GM12878 (cell line): Measurements from ENCODE around the gene AIF1L. TPM values are rescaled to one million over a fixed set of nuclear protein-coding genes. Genes with fewer than 3 reads are reported as not detected.

Source experiments
- ATAC-seq: fragments of 200-7000 bp; cut with Tn5 transposase; 3 replicates; pipeline ENCODE4 v1.9.1; 2020; ENCODE audit warnings: mild to moderate bottlenecking, moderate library complexity
- BruUV-seq: library from RNA; stranded (reverse); fragments of 400-500 nt; replicated peaks from 2 replicates; lab custom pipeline; 2021; lab: Mats Ljungman, UMichigan
- CTCF ChIA-PET: fragments of 300-600 bp; sonication (Branson Sonifier 250); formaldehyde crosslinking; extraction: SDS; loops from one replicate; lab custom pipeline; 2021; ENCODE audit warnings: inconsistent platforms; lab: Yijun Ruan, JAX
- POLR2A ChIA-PET: fragments of 350-600 bp; formaldehyde crosslinking; extraction: SDS; loops from one replicate; lab custom pipeline; 2021; ENCODE audit warnings: inconsistent platforms; lab: Charles Lee
- RAD21 ChIA-PET: fragments of 300-600 bp; sonication (Branson Sonifier 250); formaldehyde crosslinking; loops from one replicate; lab custom pipeline; 2023; ENCODE audit warnings: antibody characterized with exemption; ENCODE audit not compliant: unreplicated experiment; lab: Charles Lee
- SMC1A ChIA-PET: fragments of 300-600 bp; sonication (Branson Sonifier 250); formaldehyde crosslinking; loops from one replicate; lab custom pipeline; 2023; ENCODE audit not compliant: unreplicated experiment, uncharacterized antibody; lab: Charles Lee
- DNase-seq: peaks from one replicate; pipeline ENCODE4 v3.0.0-alpha.2; 2011; ENCODE audit warnings: low read depth, low spot score
- FAIRE-seq: peaks from 3 replicates; lab custom pipeline; 2011; peaks lifted over from hg19 to GRCh38; lab: Jason Lieb, UNC
- H2AFZ ChIP-seq: 2 replicates; pipeline ENCODE4 v1.6.0; 2011; ENCODE audit warnings: low read depth, low read length, control low read depth; ENCODE audit not compliant: control insufficient read depth
- H3K27ac ChIP-seq: 2 replicates; pipeline ENCODE4 v1.5.1; 2011; ENCODE audit warnings: control low read depth; ENCODE audit not compliant: control insufficient read depth, insufficient read depth
- H3K27me3 ChIP-seq, 2 experiments: replicated peaks in 1 of 2; 2 replicates each; pipeline versions ENCODE4 v1.6.0 to v1.6.1; 2011; ENCODE audit warnings: low read length in 1 of 2; ENCODE audit not compliant: control insufficient read depth in 2 of 2, insufficient read depth in 2 of 2
- H3K36me3 ChIP-seq, 2 experiments: 2 replicates each; pipeline ENCODE4 v1.5.1; 2011; ENCODE audit warnings: low read length in 1 of 2; ENCODE audit not compliant: control insufficient read depth in 2 of 2, insufficient read depth in 2 of 2
- H3K4me1 ChIP-seq: 2 replicates; pipeline ENCODE4 v1.6.1; 2011; ENCODE audit warnings: mild to moderate bottlenecking, low read length, moderate library complexity, mixed read lengths; ENCODE audit not compliant: control insufficient read depth, insufficient read depth
- H3K4me2 ChIP-seq: 2 replicates; pipeline ENCODE4 v1.6.0; 2011; ENCODE audit warnings: control low read depth; ENCODE audit not compliant: control insufficient read depth, insufficient read depth
- H3K4me3 ChIP-seq: fragments of 200-600 bp; sonication (generic); 2 replicates; pipeline ENCODE4 v1.5.1; 2016
- H3K79me2 ChIP-seq: 2 replicates; pipeline ENCODE4 v1.6.0; 2011; ENCODE audit warnings: low read length; ENCODE audit not compliant: control insufficient read depth, insufficient read depth
- H3K9ac ChIP-seq: 2 replicates; pipeline ENCODE4 v1.8.0; 2011; ENCODE audit warnings: low read length, control low read depth, mixed read lengths; ENCODE audit not compliant: control insufficient read depth, insufficient read depth
- H3K9me3 ChIP-seq: replicated peaks from 3 replicates; pipeline ENCODE4 v1.5.1; 2011; ENCODE audit warnings: mild to moderate bottlenecking, low read length; ENCODE audit not compliant: control insufficient read depth, insufficient read depth
- H4K20me1 ChIP-seq: 2 replicates; pipeline ENCODE4 v1.6.0; 2011; ENCODE audit not compliant: control insufficient read depth, insufficient read depth
- BCLAF1 ChIP-seq: fragments of 450-650 bp; IDR thresholded peaks from 2 replicates; pipeline ENCODE4 v1.6.1; 2017; ENCODE audit warnings: antibody characterized with exemption, mild to moderate bottlenecking, moderate library complexity
- CHD2 ChIP-seq: IDR thresholded peaks from 2 replicates; pipeline ENCODE4 v1.6.1; 2011; ENCODE audit warnings: low read depth, low read length, improper control_type of control experiment, borderline replicate concordance
- E2F4 ChIP-seq: IDR thresholded peaks from 2 replicates; pipeline ENCODE4 v1.6.1; 2012; ENCODE audit warnings: low read depth, low read length, improper control_type of control experiment
- ESRRA ChIP-seq: IDR thresholded peaks from 2 replicates; pipeline ENCODE4 v1.6.1; 2012; ENCODE audit warnings: mild to moderate bottlenecking, low read length, improper control_type of control experiment
- MYB ChIP-seq: fragments of 150-350 bp; IDR thresholded peaks from 2 replicates; pipeline ENCODE4 v1.6.1; 2014; ENCODE audit warnings: mild to moderate bottlenecking, low read depth, low read length, borderline replicate concordance
- NFXL1 ChIP-seq: fragments of 450-650 bp; IDR thresholded peaks from 2 replicates; pipeline ENCODE4 v1.6.1; 2017; ENCODE audit warnings: antibody characterized with exemption, mild to moderate bottlenecking, borderline replicate concordance
- PML ChIP-seq: IDR thresholded peaks from 2 replicates; pipeline ENCODE4 v1.6.1; 2012; ENCODE audit warnings: low read length, inconsistent platforms
- PRDM15 ChIP-seq: fragments of 450-650 bp; formaldehyde crosslinking; IDR thresholded peaks from 2 replicates; pipeline ENCODE4 v1.4.0; 2020; ENCODE audit warnings: mild to moderate bottlenecking, moderate library complexity
- SMAD1 ChIP-seq: fragments of 450-650 bp; IDR thresholded peaks from 2 replicates; pipeline ENCODE4 v1.6.1; 2018; ENCODE audit warnings: mild to moderate bottlenecking, low read depth; ENCODE audit not compliant: partially characterized antibody
- USF1 ChIP-seq: IDR thresholded peaks from 2 replicates; pipeline ENCODE4 v1.6.1; 2011; ENCODE audit warnings: borderline replicate concordance, low read depth, mild to moderate bottlenecking, moderate library complexity, mixed read lengths, low read length; ENCODE audit not compliant: insufficient read depth; ENCODE audit errors: extremely low read length
- ZBTB40 ChIP-seq: fragments of 450-650 bp; IDR thresholded peaks from 2 replicates; pipeline ENCODE4 v1.6.1; 2016; ENCODE audit warnings: mild to moderate bottlenecking, moderate library complexity, borderline replicate concordance
- WGBS: methylation state at CpG from one replicate; pipeline ENCODE4 v1.1.6; 2016; ENCODE audit warnings: low lambda C conversion rate; ENCODE audit not compliant: insufficient replicate concordance, insufficient coverage; ENCODE audit errors: missing lambda C conversion rate; 5-methylcytosine and 5-hydroxymethylcytosine counted together
- in situ Hi-C: fragments of 300-500 bp; cut with MboI; formaldehyde crosslinking; loops from 9 replicates; pipeline ENCODE4 v1.14.3; 2018; ENCODE audit warnings: mixed read lengths
- intact Hi-C: fragments of 100-400 bp; cut with micrococcal nuclease; formaldehyde crosslinking; loops from one replicate; pipeline ENCODE4 v1.14.2; 2022; ENCODE audit not compliant: unreplicated experiment
- polyA plus RNA-seq, 11 experiments: library from polyadenylated mRNA; depleted of rRNA in 4 of 11; unstranded in 6 of 11; stranded (reverse) in 5 of 11; fragments of >200 nt; fragmentation: Nextera tagmentation in 4 of 11; fragmentation: Illumina TruSeq in 1 of 11; extraction: Ambion mirVana in 4 of 11; extraction: Trizol in 1 of 11; gene quantifications; 1 replicate in 1 of 11; 2 replicates in 10 of 11; pipeline versions ENCODE4 v1.2.1 to v1.2.3, GENCODE V29; 2011 to 2016; ENCODE audit warnings: inconsistent platforms in 2 of 11, missing spikeins in 2 of 11, low read depth in 1 of 11
- total RNA-seq, 4 experiments: library from RNA; depleted of rRNA in 3 of 4; stranded (reverse); fragments of >200 nt in 3 of 4; fragmentation: Illumina TruSeq in 1 of 4; extraction: Trizol in 1 of 4; gene quantifications; 2 replicates each; pipeline versions ENCODE4 v1.2.1 to v1.2.3, GENCODE V29; 2013 to 2021

AIF1L gene
- total and polyA plus RNA-seq, 10 of the 15 experiments (the other 5 are each of a cell fraction or from before 2014, with no cell fraction given): 0.07 to 0.15 (median 0.08) TPM; not detected in 7

- Histone ChIP-seq H3K27me3 (0 out of 4 replicates have a peak, but pooled peaks cover 0 to 2% of the 10 kb centered on the region in 2 experiments), H3K79me2 (no peaks in the 10 kb centered on the region), H3K27ac (no peak overlapping the region), H3K4me1 (no peaks in the 10 kb centered on the region), H4K20me1 (no peaks in the 10 kb centered on the region), H3K36me3 (no peaks in the 10 kb centered on the region), H3K9ac (no peak overlapping the region), H3K4me3 (no peak overlapping the region), H2AFZ (no peak overlapping the region), H3K9me3 (no peaks in the 10 kb centered on the region), H3K4me2 (no peak overlapping the region)
- CTCF ChIA-PET: no interaction called here
- no peak for FAIRE-seq
- no peak for DNase-seq
- 54% methylated on average over 8 of the region's 8 CpGs for WGBS
- in situ Hi-C loops: no loop called here
- POLR2A ChIA-PET: no interaction called here
- no peak for ATAC-seq
- intact Hi-C loops: no loop called here
- SMC1A ChIA-PET: no interaction called here
- BruUV-seq: no TSS peak
- RAD21 ChIA-PET: no interaction called here
- TF ChIP-seq PML: no peak
- no peak for TF ChIP-seq CHD2
- no peak for TF ChIP-seq SMAD1
- TF ChIP-seq ESRRA: no peak
- TF ChIP-seq USF1: no peak
- TF ChIP-seq MYB: no peak
- no peak for TF ChIP-seq E2F4
- no peak for TF ChIP-seq NFXL1
- no peak for TF ChIP-seq BCLAF1
- no peak for TF ChIP-seq ZBTB40
- no peak for TF ChIP-seq PRDM15 (CRISPR knock-in tag)
These were observed 9.6 kb downstream of the AIF1L start for GRCh38 chr9:131105952-131106351.
